NT2/D1 (cell line): ENCODE results near the gene KATNAL1.

Experiments
- DNase-seq: peaks from one replicate; pipeline ENCODE4 v3.0.0-alpha.2; 2011; ENCODE audit warnings: low read depth, low spot score
- H3K27me3 ChIP-seq: 2 replicates; pipeline ENCODE4 v1.6.0; 2011; ENCODE audit warnings: mild to moderate bottlenecking; ENCODE audit not compliant: insufficient read length, insufficient read depth
- H3K36me3 ChIP-seq: 2 replicates; pipeline ENCODE4 v1.6.1; 2011; ENCODE audit warnings: mild to moderate bottlenecking, low read length, mixed read lengths; ENCODE audit not compliant: insufficient read depth, insufficient read length
- H3K4me1 ChIP-seq: 2 replicates; pipeline ENCODE4 v1.5.1; 2011; ENCODE audit not compliant: insufficient read depth, insufficient read length
- H3K4me3 ChIP-seq: 2 replicates; pipeline ENCODE4 v1.5.1; 2011; ENCODE audit warnings: low read depth; ENCODE audit not compliant: insufficient read length
- H3K9ac ChIP-seq: 2 replicates; pipeline ENCODE4 v1.6.0; 2011; ENCODE audit warnings: low read depth; ENCODE audit not compliant: insufficient read length
- H3K9me3 ChIP-seq: 2 replicates; pipeline ENCODE4 v1.5.1; 2011; ENCODE audit warnings: mild to moderate bottlenecking, low read length; ENCODE audit not compliant: insufficient read depth
- SUZ12 ChIP-seq: IDR thresholded peaks from 2 replicates; pipeline ENCODE4 v1.6.1; 2011; ENCODE audit not compliant: insufficient read length, insufficient read depth; ENCODE audit errors: extremely low read depth
- YY1 ChIP-seq: IDR thresholded peaks from 2 replicates; pipeline ENCODE4 v1.6.1; 2011; ENCODE audit not compliant: insufficient read length, insufficient read depth
- ZNF274 ChIP-seq: IDR thresholded peaks from 2 replicates; pipeline ENCODE4 v1.6.1; 2011; ENCODE audit warnings: mild to moderate bottlenecking, low read depth, low read length

Gene KATNAL1

GRCh38 chr13:30307194-30307970, at the start of gene KATNAL1:
Gene KATNAL1 (minus strand): TSS chr13:30307551. CDS start chr13:30283777, 23,774 bp downstream.
- no peaks in the 10 kb centered on the region for H3K27me3 ChIP-seq
- H3K9me3 ChIP-seq = no peaks in the 10 kb centered on the region
- peak; percentile 28 for DNase-seq
- H3K4me1 ChIP-seq = no peaks in the 10 kb centered on the region
- H3K9ac ChIP-seq = peak within 1 kb of the TSS; percentile 87
- H3K4me3 ChIP-seq = peak within 1 kb of the TSS; percentile 75
- no peak for TF ChIP-seq YY1
- TF ChIP-seq ZNF274 = no peak
- TF ChIP-seq SUZ12 = no peak
- peaks cover 3% of the 10 kb centered on the region for H3K36me3 ChIP-seq

- Histone ChIP-seq H3K4me3 (no peak overlapping the region), H3K9ac (no peak overlapping the region)
- TF ChIP-seq YY1 (no peak), ZNF274 (no peak), SUZ12 (no peak)
Measured at GRCh38 chr13:30355839-30356238, 48.5 kb upstream of the KATNAL1 start.

DNA sequence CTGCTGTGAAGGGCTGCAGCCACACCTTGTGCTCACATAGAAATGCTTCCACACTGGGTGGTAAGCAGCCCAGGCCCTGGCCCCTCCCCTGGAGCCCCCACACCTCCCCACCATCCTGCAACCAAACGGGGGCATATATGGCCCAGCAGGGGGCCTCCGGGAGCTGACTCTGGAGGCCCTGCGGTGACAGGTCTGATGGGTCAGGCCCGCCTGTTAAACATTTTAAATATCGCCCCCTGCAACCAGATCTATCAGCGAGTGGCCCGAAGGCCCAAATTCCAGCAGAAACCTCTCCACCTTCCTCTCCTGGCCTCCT, 48.0 kb upstream of the KATNAL1 start:
- TF ChIP-seq YY1 (no peak), ZNF274 (no peak), SUZ12 (no peak)
- no peaks in the 10 kb centered on the region; the same call in 1 of the 2 replicates for H3K9me3 ChIP-seq
- H3K4me1 ChIP-seq = peaks cover 8% of the 10 kb centered on the region
- DNase-seq = no peak
- H3K27me3 ChIP-seq = no peaks in the 10 kb centered on the region
- no peak overlapping the region for H3K9ac ChIP-seq
- no peaks in the 10 kb centered on the region for H3K36me3 ChIP-seq
- H3K4me3 ChIP-seq = no peak overlapping the region

More at GRCh38 chr13:30355839-30356238, 48.5 kb upstream of the KATNAL1 start:
- H3K36me3 ChIP-seq = no peaks in the 10 kb centered on the region
- no peaks in the 10 kb centered on the region; the same call in 1 of the 2 replicates for H3K9me3 ChIP-seq
- no peak for DNase-seq
- no peaks in the 10 kb centered on the region for H3K27me3 ChIP-seq
- H3K4me1 ChIP-seq = peaks cover 8% of the 10 kb centered on the region

DNA sequence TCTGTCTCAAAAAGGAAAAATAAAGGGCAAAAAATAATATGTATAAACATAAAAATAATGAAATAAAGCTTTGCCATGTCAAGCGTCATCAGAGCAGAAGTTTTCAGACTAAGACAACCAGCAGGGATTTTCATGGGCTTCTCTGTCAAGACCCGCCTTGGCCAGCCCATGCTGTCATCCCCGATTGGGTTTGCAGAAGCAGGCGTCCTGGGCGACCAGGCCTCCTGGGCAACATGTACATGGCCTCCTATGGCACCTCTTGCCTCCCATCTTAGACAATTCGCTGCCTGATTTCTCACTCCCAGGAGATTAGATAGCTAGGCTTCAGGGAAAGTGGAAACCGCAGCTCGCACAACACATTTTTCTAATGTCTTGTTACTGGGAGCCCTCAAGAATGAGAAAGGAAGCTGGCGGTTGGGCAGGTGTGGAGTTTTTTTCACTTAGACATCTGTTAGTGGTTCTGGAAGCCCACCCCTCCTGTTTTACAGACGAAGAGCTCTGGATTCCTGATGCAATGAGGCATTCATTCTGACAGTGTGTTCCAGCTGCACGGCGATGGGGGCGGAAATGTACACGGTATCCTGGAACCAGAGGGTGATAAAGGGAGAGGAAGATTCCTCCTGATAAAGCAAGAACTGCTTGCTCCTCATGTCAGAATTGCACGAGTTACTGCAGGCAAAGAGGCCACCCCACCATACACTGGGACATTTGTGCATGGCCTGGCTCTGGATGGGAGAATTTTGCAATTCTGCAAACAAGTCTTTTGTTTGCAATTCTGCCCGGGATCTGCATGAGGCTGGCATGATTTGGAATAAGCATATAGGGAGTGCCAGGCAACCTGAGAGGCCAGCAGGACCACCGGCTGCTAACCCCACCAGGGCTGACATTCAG, 47.4 kb upstream of the KATNAL1 start:
- no peak for TF ChIP-seq ZNF274
- no peak for TF ChIP-seq SUZ12
- no peak for TF ChIP-seq YY1
- no peak for DNase-seq
- Histone ChIP-seq H3K9ac (no peak overlapping the region), H3K4me3 (no peak overlapping the region), H3K9me3 (no peaks in the 10 kb centered on the region; the same call in 1 of the 2 replicates), H3K36me3 (no peaks in the 10 kb centered on the region), H3K4me1 (peaks cover 8% of the 10 kb centered on the region), H3K27me3 (no peaks in the 10 kb centered on the region)

GRCh38 chr13:30353471-30354215, 46.3 kb upstream of the KATNAL1 start:
- no peak overlapping the region for H3K9ac ChIP-seq
- no peak for DNase-seq
- no peaks in the 10 kb centered on the region; the same call in 1 of the 2 replicates for H3K9me3 ChIP-seq
- H3K36me3 ChIP-seq = no peaks in the 10 kb centered on the region
- TF ChIP-seq SUZ12 (no peak), YY1 (no peak), ZNF274 (no peak)
- no peaks in the 10 kb centered on the region for H3K27me3 ChIP-seq
- peaks cover 8% of the 10 kb centered on the region for H3K4me1 ChIP-seq
- no peak overlapping the region for H3K4me3 ChIP-seq

DNA sequence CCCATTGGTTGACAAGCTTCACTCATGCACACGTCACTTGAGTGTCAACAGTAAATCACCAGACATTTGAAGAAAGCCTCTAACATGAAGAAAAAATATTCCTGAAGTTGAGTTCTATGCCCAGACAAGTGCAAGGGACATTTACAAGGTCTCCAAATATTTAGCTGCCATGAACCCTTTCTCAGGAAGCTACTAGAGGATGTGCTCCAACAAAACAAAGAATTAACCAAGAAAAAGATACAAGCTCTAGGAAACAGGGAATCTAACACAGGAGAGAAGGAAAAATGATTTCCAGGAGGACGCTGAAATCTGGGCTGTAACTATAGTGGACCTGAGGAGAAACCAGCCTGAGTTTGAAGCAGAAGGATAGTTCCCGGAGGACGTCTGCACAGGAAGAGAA, 45.7 kb upstream of the KATNAL1 start:
- Histone ChIP-seq H3K27me3 (no peaks in the 10 kb centered on the region), H3K4me3 (no peak overlapping the region), H3K9me3 (no peaks in the 10 kb centered on the region; the same call in 1 of the 2 replicates), H3K4me1 (peaks cover 8% of the 10 kb centered on the region), H3K9ac (no peak overlapping the region), H3K36me3 (no peaks in the 10 kb centered on the region)
- no peak for DNase-seq
- no peak for TF ChIP-seq YY1
- no peak for TF ChIP-seq ZNF274
- TF ChIP-seq SUZ12 = no peak

GRCh38 chr13:30352121-30352520, 44.8 kb upstream of the KATNAL1 start:
- Histone ChIP-seq H3K36me3 (no peaks in the 10 kb centered on the region), H3K9ac (no peak overlapping the region)
- TF ChIP-seq YY1 (no peak), SUZ12 (no peak), ZNF274 (no peak)

More at GRCh38 chr13:30352121-30352520, 44.8 kb upstream of the KATNAL1 start:
- Histone ChIP-seq H3K4me1 (peaks cover 8% of the 10 kb centered on the region), H3K9me3 (no peaks in the 10 kb centered on the region; the same call in 1 of the 2 replicates), H3K27me3 (no peaks in the 10 kb centered on the region), H3K4me3 (no peak overlapping the region)
- DNase-seq = no peak
